Right lobe of liver (tissue), 6 donors: ENCODE data around the gene C14orf132. TPM values are rescaled to one million over a fixed set of nuclear protein-coding genes. Genes with fewer than 3 reads are reported as not detected.

ENCODE experiments used
- ATAC-seq, 4 donors: fragments of 200-7000 bp; cut with Tn5 transposase; one replicate each; pipeline ENCODE4 v1.9.1; 2020; ENCODE audit warnings: mild to moderate bottlenecking in 4 of 4, moderate library complexity in 4 of 4
- DNase-seq, 3 donors: peaks; one replicate each; pipeline ENCODE4 v3.0.0-alpha.2; 2020
- H3K27ac ChIP-seq, 3 donors: fragments of 200-600 bp; one replicate each; pipeline ENCODE4 v1.8.0; 2022
- H3K27me3 ChIP-seq, 2 donors: fragments of 200-600 bp; one replicate each; pipeline ENCODE4 v1.8.0; 2022
- H3K36me3 ChIP-seq, 4 donors: fragments of 200-600 bp; sonication (generic) in 1 of 4; one replicate each; pipeline versions ENCODE4 v1.5.1 to v1.8.0; 2017 to 2022; ENCODE audit warnings: control low read depth in 1 of 4
- H3K4me1 ChIP-seq, 4 donors: fragments of 200-600 bp; sonication (generic) in 1 of 4; one replicate each; pipeline versions ENCODE4 v1.5.1 to v1.8.0; 2017 to 2022; ENCODE audit warnings: control low read depth in 1 of 4
- H3K4me3 ChIP-seq, 3 donors: fragments of 200-600 bp; one replicate each; pipeline ENCODE4 v1.8.0; 2022
- H3K9me3 ChIP-seq, 4 donors: fragments of 200-600 bp; sonication (generic) in 1 of 4; one replicate each; pipeline versions ENCODE4 v1.5.1 to v1.8.0; 2017 to 2022; ENCODE audit warnings: control low read depth in 1 of 4
- CTCF ChIP-seq, 4 donors: fragments of 200-600 bp in 3 of 4; fragments of 450-650 bp in 1 of 4; IDR thresholded peaks; one replicate each; pipeline versions ENCODE4 v1.5.1 to v1.8.0; 2016 to 2022; ENCODE audit warnings: antibody characterized with exemption in 4 of 4, mild to moderate bottlenecking in 2 of 4
- POLR2A ChIP-seq: fragments of 450-650 bp; IDR thresholded peaks from one replicate; pipeline ENCODE4 v1.6.1; 2017; ENCODE audit warnings: antibody characterized with exemption, mild to moderate bottlenecking
- WGBS: methylation state at CpG from one replicate; pipeline ENCODE4 v1.1.6; 2018; ENCODE audit warnings: low coverage, low lambda C conversion rate; ENCODE audit not compliant: insufficient coverage; ENCODE audit errors: missing lambda C conversion rate; 5-methylcytosine and 5-hydroxymethylcytosine counted together
- intact Hi-C, 2 donors: fragments of 100-400 bp; cut with DNase I; formaldehyde crosslinking; loops; one replicate each; pipeline versions ENCODE4 v1.11.2 to v1.14.1; 2022
- total RNA-seq, 6 experiments: library from RNA; depleted of rRNA in 2 of 6; stranded (reverse); fragments of >200 nt in 2 of 6; fragmentation: NEBNext Ultra II Directional in 3 of 6; extraction: Animal tissue kit (Norgen Biotek cat#: 25700) in 3 of 6; gene quantifications; one replicate each; pipeline versions ENCODE4 v1.1.0 to v1.2.4, GENCODE V29; 2016 to 2023
- donor health status: DM: no; HTN: yes; CAD: no.
- donor health status: DM: no; HTN: no; CAD: no.
- donor health status: DM: no; HTN: no; CAD: no.
- donor health status: DM: no; HTN: yes; CAD: no.
- donor health status: DM: no; HTN: yes; CAD: no.

Gene C14orf132
- total RNA-seq, 6 experiments from 2014 or later, result 1.7 to 6.9 (median 3.3) TPM

- TF ChIP-seq CTCF (IDR thresholded peaks at IDR 0.05) (no peak), POLR2A (no peak)
- Histone ChIP-seq H3K36me3 (no peaks in the 10 kb centered on the region), H3K9me3 (no peaks in the 10 kb centered on the region), H3K4me3 (no peak overlapping the region), H3K4me1 (peaks cover 0 to 5% (median 0%) of the 10 kb centered on the region in 4 donors), H3K27me3 (no peaks in the 10 kb centered on the region), H3K27ac (no peak overlapping the region)
- WGBS, result 63% methylated on average over 2 of the region's 13 CpGs
- intact Hi-C loops, result no loop called here
- DNase-seq, result no peak
- peak in 1 of 4 donors; percentile 34 for ATAC-seq
Observed at GRCh38 chr14:96053600-96054381, 14.6 kb downstream of the C14orf132 start.

- no peaks in the 10 kb centered on the region for H3K27me3 ChIP-seq
- intact Hi-C loops, result no loop called here
- TF ChIP-seq CTCF (IDR thresholded peaks at IDR 0.05), result no peak
- no peak for TF ChIP-seq POLR2A
- no peaks in the 10 kb centered on the region for H3K36me3 ChIP-seq
- DNase-seq, result no peak
- ATAC-seq, result no peak
- WGBS, result 68% methylated on average over 2 of the region's 2 CpGs
- H3K27ac ChIP-seq, result no peak overlapping the region
- peaks cover 0 to 5% (median 0%) of the 10 kb centered on the region in 4 donors for H3K4me1 ChIP-seq
- no peaks in the 10 kb centered on the region for H3K9me3 ChIP-seq
- no peak overlapping the region for H3K4me3 ChIP-seq
Observed at GRCh38 chr14:96054661-96055060, 15.5 kb downstream of the C14orf132 start.

GRCh38 chr14:96055065-96055752 lies 16.0 kb downstream of the C14orf132 start:
- no peaks in the 10 kb centered on the region for H3K36me3 ChIP-seq
- H3K27ac ChIP-seq, result no peak overlapping the region
- no peak for DNase-seq

More at GRCh38 chr14:96055065-96055752, 16.0 kb downstream of the C14orf132 start:
- no peak overlapping the region for H3K4me3 ChIP-seq
- 86% methylated on average over 12 of the region's 12 CpGs for WGBS
- no peak for TF ChIP-seq CTCF (IDR thresholded peaks at IDR 0.05)
- no peak for TF ChIP-seq POLR2A
- intact Hi-C loops, result no loop called here
- no peaks in the 10 kb centered on the region for H3K27me3 ChIP-seq
- peaks cover 0 to 5% (median 0%) of the 10 kb centered on the region in 4 donors for H3K4me1 ChIP-seq
- no peaks in the 10 kb centered on the region for H3K9me3 ChIP-seq
- ATAC-seq, result no peak
